Thyroid gland (tissue), 4 donors: ENCODE measurements around the gene CDHR1.

Source experiments
- POLR2A ChIP-seq, 2 donors: fragments of 450-650 bp; IDR thresholded peaks; one replicate each; pipeline ENCODE4 v1.6.1; 2017; ENCODE audit warnings: antibody characterized with exemption in 2 of 2, mild to moderate bottlenecking in 2 of 2, moderate library complexity in 1 of 2
- TF ChIP-seq, protein P1 (sequence below), 6 experiments: fragments of 200-600 bp in 3 of 6; fragments of 450-650 bp in 3 of 6; sonication (generic) in 3 of 6; IDR thresholded peaks; one replicate each; pipeline ENCODE4 v1.5.1; 2016 to 2019; ENCODE audit warnings: antibody characterized with exemption in 6 of 6, mild to moderate bottlenecking in 2 of 6, inconsistent platforms in 1 of 6, moderate library complexity in 1 of 6

DNA sequence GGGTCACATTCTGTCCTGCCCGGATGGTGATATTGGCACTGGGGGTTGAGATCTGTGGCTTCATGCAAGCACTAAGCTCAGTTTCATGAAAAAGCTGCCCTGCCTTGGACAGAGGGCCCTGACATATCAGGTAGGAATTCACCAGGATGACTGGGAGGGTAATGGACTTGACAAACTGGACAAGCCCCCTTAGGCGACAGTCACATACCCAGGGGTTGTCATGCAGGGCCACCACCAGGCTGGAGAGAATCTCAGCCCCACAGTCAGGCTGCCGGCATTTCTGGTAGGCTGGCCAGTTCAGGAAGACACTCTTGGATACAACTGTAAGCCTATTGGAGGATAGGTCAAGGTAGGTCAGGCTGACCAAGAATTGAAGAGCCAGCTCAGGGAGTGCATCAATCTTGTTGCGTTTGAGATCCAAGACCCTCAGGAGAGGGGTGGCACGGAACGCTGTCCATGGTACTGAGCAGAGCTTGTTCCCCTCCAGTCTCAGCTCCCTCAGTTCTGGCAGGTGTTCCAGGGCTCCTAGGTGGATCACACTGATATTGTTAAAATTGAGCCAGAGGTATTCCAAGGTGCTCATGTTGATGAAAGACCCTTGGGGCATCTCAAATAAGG, 30.2 kb downstream of the CDHR1 start:
- TF ChIP-seq, protein P1, sequence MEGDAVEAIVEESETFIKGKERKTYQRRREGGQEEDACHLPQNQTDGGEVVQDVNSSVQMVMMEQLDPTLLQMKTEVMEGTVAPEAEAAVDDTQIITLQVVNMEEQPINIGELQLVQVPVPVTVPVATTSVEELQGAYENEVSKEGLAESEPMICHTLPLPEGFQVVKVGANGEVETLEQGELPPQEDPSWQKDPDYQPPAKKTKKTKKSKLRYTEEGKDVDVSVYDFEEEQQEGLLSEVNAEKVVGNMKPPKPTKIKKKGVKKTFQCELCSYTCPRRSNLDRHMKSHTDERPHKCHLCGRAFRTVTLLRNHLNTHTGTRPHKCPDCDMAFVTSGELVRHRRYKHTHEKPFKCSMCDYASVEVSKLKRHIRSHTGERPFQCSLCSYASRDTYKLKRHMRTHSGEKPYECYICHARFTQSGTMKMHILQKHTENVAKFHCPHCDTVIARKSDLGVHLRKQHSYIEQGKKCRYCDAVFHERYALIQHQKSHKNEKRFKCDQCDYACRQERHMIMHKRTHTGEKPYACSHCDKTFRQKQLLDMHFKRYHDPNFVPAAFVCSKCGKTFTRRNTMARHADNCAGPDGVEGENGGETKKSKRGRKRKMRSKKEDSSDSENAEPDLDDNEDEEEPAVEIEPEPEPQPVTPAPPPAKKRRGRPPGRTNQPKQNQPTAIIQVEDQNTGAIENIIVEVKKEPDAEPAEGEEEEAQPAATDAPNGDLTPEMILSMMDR (IDR thresholded peaks at IDR 0.05) = no peak
- TF ChIP-seq POLR2A (IDR thresholded peaks at IDR 0.05) = no peak
